OCI-LY7 (cell line): ENCODE measurements around the gene SP140L.

Experiments
- CTCF ChIP-seq: fragments of 200-600 bp; sonication (generic); conservative IDR thresholded peaks from 2 replicates; pipeline ENCODE4 v1.5.1; 2014; ENCODE audit warnings: mild to moderate bottlenecking, antibody characterized with exemption, low read length, moderate library complexity, mixed read lengths
- EZH2phosphoT487 ChIP-seq: fragments of 200-600 bp; sonication (generic); IDR thresholded peaks from 2 replicates; pipeline ENCODE4 v1.6.1; 2018; ENCODE audit warnings: low read depth, borderline replicate concordance, mild to moderate bottlenecking, mixed run types, antibody characterized with exemption, low read length, moderate library complexity, mixed read lengths

DNA sequence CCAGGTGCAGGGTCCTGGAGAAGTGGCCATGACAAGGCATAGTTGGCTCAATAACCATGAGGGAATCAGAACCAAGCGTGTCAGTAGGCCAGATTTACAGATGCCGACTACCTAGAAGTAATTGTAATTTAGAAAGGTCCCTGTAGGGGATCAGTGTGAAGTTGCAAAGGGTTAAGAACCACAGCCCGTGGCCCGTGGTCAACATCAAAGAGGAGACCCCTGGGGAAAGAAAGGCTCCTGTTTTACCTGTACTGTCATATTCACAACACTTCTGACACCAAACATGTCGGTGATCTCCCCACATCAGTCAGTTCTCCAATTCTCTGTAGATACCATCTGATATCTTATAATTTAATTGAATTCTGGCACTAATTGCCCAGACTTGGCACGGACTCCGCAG lies 120.0 kb downstream of the SP140L start:
- no peak for TF ChIP-seq CTCF
- no peak for TF ChIP-seq EZH2phosphoT487
